ENCODE data around the gene PNLIPRP2. TPM values are rescaled to one million over a fixed set of nuclear protein-coding genes. Genes with fewer than 3 reads are reported as not detected.

PNLIPRP2 gene
- total RNA-seq, 1 experiment from 2014 or later = 0.28 TPM

DNA sequence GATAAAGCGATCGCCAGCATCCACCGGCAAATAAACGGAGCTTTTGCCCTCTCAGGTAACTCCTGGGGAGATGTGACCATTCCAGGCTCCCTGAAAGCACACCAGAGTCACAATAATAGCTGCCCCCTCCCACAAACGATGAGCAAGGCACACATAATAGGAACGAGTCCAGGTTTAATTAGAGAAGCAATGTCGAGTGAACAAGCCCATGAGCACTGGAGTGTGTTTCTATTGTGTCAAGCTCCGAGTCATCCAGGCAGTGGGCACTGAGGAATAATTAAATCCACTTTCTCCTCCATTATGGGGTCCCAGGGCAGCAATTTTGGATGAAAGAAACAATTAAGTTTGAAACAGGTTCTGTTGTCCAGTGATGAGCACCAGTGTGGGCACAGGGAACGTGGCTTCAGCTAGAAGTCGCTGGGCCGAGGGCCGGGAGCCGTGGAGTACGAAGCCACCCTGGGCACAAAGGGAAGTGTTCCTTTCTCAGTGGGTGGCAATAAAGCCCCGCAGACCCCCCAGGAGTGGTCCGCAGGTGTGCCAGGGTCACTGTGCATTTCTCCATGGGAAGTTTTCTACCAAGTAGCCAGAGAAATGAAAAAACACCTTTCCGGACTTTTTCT, 12.0 kb downstream of the PNLIPRP2 start (continued):
- TF ChIP-seq, protein P1, sequence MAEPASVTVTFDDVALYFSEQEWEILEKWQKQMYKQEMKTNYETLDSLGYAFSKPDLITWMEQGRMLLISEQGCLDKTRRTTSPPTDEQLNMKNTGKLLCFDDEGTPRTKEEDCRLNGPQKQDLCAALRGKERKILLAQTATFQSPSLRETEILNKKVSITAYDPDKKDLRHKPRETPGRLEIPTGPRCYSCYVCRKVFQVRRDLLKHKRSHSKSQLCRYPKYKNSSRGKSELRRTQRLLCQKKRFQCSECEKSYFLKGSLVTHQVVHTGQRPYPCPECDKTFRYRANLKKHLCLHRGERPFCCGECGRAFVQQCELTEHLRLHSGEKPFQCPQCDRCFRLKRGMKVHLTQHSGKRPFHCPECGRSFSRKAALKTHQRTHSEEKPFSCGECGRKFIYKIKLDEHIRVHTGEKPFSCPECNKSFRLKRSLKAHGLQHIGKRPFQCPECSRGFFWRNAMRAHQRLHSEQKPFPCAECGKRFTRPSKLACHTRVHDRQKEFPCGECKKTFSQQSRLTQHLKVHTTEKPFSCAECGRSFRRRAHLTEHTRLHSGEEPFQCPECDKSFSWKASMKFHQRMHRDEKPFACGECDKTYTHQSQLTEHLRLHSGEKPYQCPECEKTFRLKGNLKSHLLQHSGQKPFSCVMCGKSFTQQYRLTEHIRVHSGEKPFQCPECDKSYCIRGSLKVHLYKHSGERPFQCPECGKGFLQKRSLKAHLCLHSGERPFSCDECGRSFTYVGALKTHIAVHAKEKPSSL (CRISPR knock-in tag; conservative IDR thresholded peaks at IDR 0.05) = no peak
- TF ChIP-seq, protein P2, sequence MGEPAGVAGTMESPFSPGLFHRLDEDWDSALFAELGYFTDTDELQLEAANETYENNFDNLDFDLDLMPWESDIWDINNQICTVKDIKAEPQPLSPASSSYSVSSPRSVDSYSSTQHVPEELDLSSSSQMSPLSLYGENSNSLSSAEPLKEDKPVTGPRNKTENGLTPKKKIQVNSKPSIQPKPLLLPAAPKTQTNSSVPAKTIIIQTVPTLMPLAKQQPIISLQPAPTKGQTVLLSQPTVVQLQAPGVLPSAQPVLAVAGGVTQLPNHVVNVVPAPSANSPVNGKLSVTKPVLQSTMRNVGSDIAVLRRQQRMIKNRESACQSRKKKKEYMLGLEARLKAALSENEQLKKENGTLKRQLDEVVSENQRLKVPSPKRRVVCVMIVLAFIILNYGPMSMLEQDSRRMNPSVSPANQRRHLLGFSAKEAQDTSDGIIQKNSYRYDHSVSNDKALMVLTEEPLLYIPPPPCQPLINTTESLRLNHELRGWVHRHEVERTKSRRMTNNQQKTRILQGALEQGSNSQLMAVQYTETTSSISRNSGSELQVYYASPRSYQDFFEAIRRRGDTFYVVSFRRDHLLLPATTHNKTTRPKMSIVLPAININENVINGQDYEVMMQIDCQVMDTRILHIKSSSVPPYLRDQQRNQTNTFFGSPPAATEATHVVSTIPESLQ (CRISPR knock-in tag; IDR thresholded peaks at IDR 0.05) = no peak
- TF ChIP-seq ZNF232 (CRISPR knock-in tag; IDR thresholded peaks at IDR 0.05) (no peak), TCF7 (CRISPR knock-in tag; IDR thresholded peaks at IDR 0.05; ENCODE audit: low read depth) (no peak)

DNA sequence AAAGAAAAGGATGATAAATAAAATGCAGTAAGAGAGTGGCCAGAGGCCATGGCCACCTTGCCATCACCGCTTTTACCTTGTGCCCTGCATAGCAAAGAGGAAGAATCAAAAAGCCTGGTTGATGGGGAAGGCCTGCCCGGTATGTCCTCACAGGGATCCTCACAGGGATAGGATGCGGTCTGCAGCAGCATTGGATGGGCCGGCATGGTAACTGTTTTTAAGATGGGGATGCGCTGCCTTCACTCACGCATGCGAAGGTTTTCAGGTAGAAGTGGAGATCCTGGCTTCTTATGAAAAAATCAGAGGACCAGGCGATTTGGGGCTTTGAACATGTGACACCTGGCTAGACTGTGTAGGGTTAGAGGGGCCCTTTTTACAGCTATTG, 12.5 kb downstream of the PNLIPRP2 start:
- ATAC-seq (no peak), DNase-seq (ENCODE audit: low spot score) (no peak)
- ChIA-PET POLR2A (no interaction called here), CTCF (no interaction called here)
- Mint-ChIP-seq H3K4me1 (no peaks in the 10 kb centered on the region), H3K36me3 (no peaks in the 10 kb centered on the region), H3K9me3 (no peaks in the 10 kb centered on the region), H3K27me3 (ENCODE audit: low read depth) (no peaks in the 10 kb centered on the region), H3K4me3 (no peak overlapping the region), H3K27ac (no peak overlapping the region)
- TF ChIP-seq SMAD3 (CRISPR knock-in tag; IDR thresholded peaks at IDR 0.05; ENCODE audit: borderline replicate concordance) = no peak
- TF ChIP-seq ZNF263 (CRISPR knock-in tag; IDR thresholded peaks at IDR 0.05; ENCODE audit: low read depth) = no peak
- TF ChIP-seq FOXP1 (CRISPR knock-in tag; IDR thresholded peaks at IDR 0.05; ENCODE audit: borderline replicate concordance) = no peak
- no peak for TF ChIP-seq SMAD4 (CRISPR knock-in tag; IDR thresholded peaks at IDR 0.05)
- TF ChIP-seq, protein P3, sequence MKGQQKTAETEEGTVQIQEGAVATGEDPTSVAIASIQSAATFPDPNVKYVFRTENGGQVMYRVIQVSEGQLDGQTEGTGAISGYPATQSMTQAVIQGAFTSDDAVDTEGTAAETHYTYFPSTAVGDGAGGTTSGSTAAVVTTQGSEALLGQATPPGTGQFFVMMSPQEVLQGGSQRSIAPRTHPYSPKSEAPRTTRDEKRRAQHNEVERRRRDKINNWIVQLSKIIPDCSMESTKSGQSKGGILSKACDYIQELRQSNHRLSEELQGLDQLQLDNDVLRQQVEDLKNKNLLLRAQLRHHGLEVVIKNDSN (CRISPR knock-in tag; IDR thresholded peaks at IDR 0.05) = no peak
- TF ChIP-seq ZNF121 (CRISPR knock-in tag; IDR thresholded peaks at IDR 0.05) = no peak
- TF ChIP-seq CBFB (CRISPR knock-in tag; IDR thresholded peaks at IDR 0.05; ENCODE audit: low read depth) = no peak
- TF ChIP-seq ZNF138 (CRISPR knock-in tag; conservative IDR thresholded peaks at IDR 0.05) = no peak
- TF ChIP-seq, protein P4, sequence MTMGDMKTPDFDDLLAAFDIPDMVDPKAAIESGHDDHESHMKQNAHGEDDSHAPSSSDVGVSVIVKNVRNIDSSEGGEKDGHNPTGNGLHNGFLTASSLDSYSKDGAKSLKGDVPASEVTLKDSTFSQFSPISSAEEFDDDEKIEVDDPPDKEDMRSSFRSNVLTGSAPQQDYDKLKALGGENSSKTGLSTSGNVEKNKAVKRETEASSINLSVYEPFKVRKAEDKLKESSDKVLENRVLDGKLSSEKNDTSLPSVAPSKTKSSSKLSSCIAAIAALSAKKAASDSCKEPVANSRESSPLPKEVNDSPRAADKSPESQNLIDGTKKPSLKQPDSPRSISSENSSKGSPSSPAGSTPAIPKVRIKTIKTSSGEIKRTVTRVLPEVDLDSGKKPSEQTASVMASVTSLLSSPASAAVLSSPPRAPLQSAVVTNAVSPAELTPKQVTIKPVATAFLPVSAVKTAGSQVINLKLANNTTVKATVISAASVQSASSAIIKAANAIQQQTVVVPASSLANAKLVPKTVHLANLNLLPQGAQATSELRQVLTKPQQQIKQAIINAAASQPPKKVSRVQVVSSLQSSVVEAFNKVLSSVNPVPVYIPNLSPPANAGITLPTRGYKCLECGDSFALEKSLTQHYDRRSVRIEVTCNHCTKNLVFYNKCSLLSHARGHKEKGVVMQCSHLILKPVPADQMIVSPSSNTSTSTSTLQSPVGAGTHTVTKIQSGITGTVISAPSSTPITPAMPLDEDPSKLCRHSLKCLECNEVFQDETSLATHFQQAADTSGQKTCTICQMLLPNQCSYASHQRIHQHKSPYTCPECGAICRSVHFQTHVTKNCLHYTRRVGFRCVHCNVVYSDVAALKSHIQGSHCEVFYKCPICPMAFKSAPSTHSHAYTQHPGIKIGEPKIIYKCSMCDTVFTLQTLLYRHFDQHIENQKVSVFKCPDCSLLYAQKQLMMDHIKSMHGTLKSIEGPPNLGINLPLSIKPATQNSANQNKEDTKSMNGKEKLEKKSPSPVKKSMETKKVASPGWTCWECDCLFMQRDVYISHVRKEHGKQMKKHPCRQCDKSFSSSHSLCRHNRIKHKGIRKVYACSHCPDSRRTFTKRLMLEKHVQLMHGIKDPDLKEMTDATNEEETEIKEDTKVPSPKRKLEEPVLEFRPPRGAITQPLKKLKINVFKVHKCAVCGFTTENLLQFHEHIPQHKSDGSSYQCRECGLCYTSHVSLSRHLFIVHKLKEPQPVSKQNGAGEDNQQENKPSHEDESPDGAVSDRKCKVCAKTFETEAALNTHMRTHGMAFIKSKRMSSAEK (CRISPR knock-in tag; IDR thresholded peaks at IDR 0.05; ENCODE audit: borderline replicate concordance) = no peak
- no peak for TF ChIP-seq HMGA2 (CRISPR knock-in tag; IDR thresholded peaks at IDR 0.05)
- TF ChIP-seq ZNF317 (CRISPR knock-in tag; IDR thresholded peaks at IDR 0.05; ENCODE audit: borderline replicate concordance, low read depth) = no peak
